Thoracic aorta (tissue), 2 donors: ENCODE measurements around the gene RPA3. TPM values are rescaled to one million over a fixed set of nuclear protein-coding genes. Genes with fewer than 3 reads are reported as not detected.

Experiments used
- ATAC-seq: fragments of 150-250 bp; one replicate; pipeline ENCODE4 v1.8.0; 2017; ENCODE audit warnings: low read depth; ENCODE audit not compliant: insufficient number of reproducible peaks, low FRiP score
- DNase-seq: peaks from one replicate; pipeline ENCODE4 v3.0.0-alpha.2; 2020; ENCODE audit warnings: low spot score
- H3K27ac ChIP-seq, 2 donors: fragments of 200-600 bp; sonication (generic); 1 replicate in 1 of 2; 2 replicates in 1 of 2; pipeline ENCODE4 v1.5.1; 2016; ENCODE audit warnings: mild to moderate bottlenecking in 2 of 2, moderate library complexity in 2 of 2
- H3K27me3 ChIP-seq: fragments of 200-600 bp; sonication (generic); replicated peaks from 2 replicates; pipeline ENCODE4 v1.6.0; 2016; ENCODE audit warnings: mild to moderate bottlenecking; ENCODE audit not compliant: insufficient read depth
- H3K36me3 ChIP-seq: fragments of 200-600 bp; sonication (generic); one replicate; pipeline ENCODE4 v1.5.1; 2016
- H3K4me1 ChIP-seq, 2 donors: fragments of 200-600 bp; sonication (generic); 1 replicate in 1 of 2; 2 replicates in 1 of 2; pipeline versions ENCODE4 v1.5.1 to v1.6.0; 2016; ENCODE audit warnings: low read depth in 2 of 2, mild to moderate bottlenecking in 1 of 2; ENCODE audit not compliant: control insufficient read depth in 1 of 2
- H3K4me3 ChIP-seq: fragments of 200-600 bp; sonication (generic); 2 replicates; pipeline ENCODE4 v1.5.1; 2016; ENCODE audit warnings: mild to moderate bottlenecking
- H3K9me3 ChIP-seq: fragments of 200-600 bp; sonication (generic); 2 replicates; pipeline ENCODE4 v1.5.1; 2016
- total RNA-seq, 2 donors: library from RNA; depleted of rRNA; stranded (reverse); fragments of >200 nt; gene quantifications; one replicate each; pipeline versions ENCODE4 v1.1.0 to v1.2.3, GENCODE V29; 2016
- TF ChIP-seq, protein P1 (sequence below): fragments of 200-600 bp; sonication (generic); IDR thresholded peaks from one replicate; pipeline ENCODE4 v1.5.1; 2019; ENCODE audit warnings: antibody characterized with exemption

The RPA3 gene
- total RNA-seq, 2 donors from 2014 or later = 2.7 to 13.7 TPM

DNA sequence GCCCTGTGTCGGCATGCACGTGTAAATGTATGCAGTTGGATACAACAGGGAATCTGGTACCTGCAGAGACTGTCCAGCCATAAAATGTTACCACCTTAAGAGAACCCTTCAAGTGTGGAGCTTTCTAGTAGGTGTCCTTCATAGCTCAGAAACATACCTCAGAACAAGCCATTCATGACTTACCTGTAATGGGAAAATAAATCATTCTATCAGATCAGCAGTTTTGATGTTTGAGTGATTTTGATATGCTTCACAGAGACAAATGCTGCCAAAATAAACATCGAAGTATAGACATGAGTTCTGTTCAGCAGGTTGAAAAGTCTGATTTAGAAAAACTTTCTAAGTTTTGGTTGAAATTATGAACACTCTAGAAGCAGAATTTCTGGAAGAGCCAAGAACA, 111.4 kb downstream of the RPA3 start:
- TF ChIP-seq, protein P1, sequence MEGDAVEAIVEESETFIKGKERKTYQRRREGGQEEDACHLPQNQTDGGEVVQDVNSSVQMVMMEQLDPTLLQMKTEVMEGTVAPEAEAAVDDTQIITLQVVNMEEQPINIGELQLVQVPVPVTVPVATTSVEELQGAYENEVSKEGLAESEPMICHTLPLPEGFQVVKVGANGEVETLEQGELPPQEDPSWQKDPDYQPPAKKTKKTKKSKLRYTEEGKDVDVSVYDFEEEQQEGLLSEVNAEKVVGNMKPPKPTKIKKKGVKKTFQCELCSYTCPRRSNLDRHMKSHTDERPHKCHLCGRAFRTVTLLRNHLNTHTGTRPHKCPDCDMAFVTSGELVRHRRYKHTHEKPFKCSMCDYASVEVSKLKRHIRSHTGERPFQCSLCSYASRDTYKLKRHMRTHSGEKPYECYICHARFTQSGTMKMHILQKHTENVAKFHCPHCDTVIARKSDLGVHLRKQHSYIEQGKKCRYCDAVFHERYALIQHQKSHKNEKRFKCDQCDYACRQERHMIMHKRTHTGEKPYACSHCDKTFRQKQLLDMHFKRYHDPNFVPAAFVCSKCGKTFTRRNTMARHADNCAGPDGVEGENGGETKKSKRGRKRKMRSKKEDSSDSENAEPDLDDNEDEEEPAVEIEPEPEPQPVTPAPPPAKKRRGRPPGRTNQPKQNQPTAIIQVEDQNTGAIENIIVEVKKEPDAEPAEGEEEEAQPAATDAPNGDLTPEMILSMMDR = no peak
- Histone ChIP-seq H3K27ac (no peak overlapping the region), H3K4me3 (no peak overlapping the region), H3K36me3 (peaks cover 4% of the 10 kb centered on the region), H3K4me1 (no peaks in the 10 kb centered on the region), H3K9me3 (no peaks in the 10 kb centered on the region), H3K27me3 (no peaks in the 10 kb centered on the region)
- ATAC-seq = no peak
- no peak for DNase-seq

DNA sequence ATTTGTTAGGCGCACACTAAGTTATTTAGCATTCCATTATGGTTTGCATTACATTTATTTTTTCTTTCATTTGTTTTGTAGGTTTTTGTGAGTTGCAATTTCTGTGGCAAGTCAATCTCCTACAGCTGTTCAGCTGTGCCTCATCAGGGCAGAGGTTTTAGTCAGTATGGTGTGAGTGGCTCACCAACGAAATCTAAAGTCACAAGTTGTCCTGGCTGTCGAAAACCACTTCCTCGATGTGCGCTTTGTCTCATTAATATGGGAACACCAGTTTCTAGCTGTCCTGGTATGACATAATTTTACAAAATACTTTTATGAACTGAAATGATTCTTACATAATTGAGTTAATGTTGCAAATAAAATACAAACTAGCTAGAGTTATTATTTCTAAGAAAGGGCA, 122.2 kb downstream of the RPA3 start:
- TF ChIP-seq, protein P1 = no peak
- Histone ChIP-seq H3K27ac (no peak overlapping the region), H3K27me3 (no peaks in the 10 kb centered on the region), H3K4me1 (no peaks in the 10 kb centered on the region), H3K36me3 (peaks cover 5% of the 10 kb centered on the region), H3K9me3 (no peaks in the 10 kb centered on the region), H3K4me3 (no peak overlapping the region)
- ATAC-seq (no peak), DNase-seq (no peak)

DNA sequence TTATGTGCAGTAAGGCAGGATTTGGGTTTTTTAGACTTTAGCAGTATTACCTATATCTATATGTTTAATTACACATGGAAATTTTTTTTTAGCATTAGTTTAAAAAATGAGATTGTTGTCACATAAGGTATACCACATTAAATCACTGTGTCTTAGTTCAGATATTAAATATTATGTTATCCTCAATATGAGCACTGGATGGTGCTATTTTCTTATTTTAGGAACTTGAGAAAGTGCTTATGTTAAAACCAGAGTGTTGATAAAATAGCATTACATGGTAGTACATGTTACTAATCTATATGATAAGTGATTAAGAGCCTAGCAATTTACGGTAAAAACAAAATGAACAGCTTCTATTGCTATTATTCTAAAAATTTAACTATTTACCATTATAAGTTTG, 123.0 kb downstream of the RPA3 start:
- Histone ChIP-seq H3K9me3 (no peaks in the 10 kb centered on the region), H3K4me1 (no peaks in the 10 kb centered on the region), H3K36me3 (peaks cover 5% of the 10 kb centered on the region), H3K27ac (no peak overlapping the region), H3K27me3 (no peaks in the 10 kb centered on the region), H3K4me3 (no peak overlapping the region)
- TF ChIP-seq, protein P1 = peak; percentile 22
- DNase-seq (no peak), ATAC-seq (no peak)

Other genes with a start within 250 kb of the RPA3 start
- 1 to 10 TPM; 2.4 to 3.0 TPM for gene COL28A1, start 182.7 kb downstream of the RPA3 start, total RNA-seq
- 10 to 100 TPM; 23.6 to 32.6 TPM for gene MIOS, start 151.7 kb downstream of the RPA3 start, total RNA-seq
- gene UMAD1, start 77.9 kb downstream of the RPA3 start, total RNA-seq = 10 to 100 TPM; 12.9 to 23.9 TPM